ENCODE measurements around the gene OLFM3.

OLFM3 gene

GRCh38 chr1:101971304-101971703 is 25.4 kb downstream of the OLFM3 start:
- no peak for ATAC-seq (ENCODE audit: low read depth)
- Histone ChIP-seq H3K9me3 (ENCODE audit: severe bottlenecking) (no peaks in the 10 kb centered on the region), H3K27me3 (ENCODE audit: insufficient read depth, poor library complexity, severe bottlenecking) (peaks cover 9% of the 10 kb centered on the region), H3K4me1 (ENCODE audit: insufficient read depth, poor library complexity, severe bottlenecking) (no peaks in the 10 kb centered on the region), H3K4me3 (ENCODE audit: severe bottlenecking) (no peak overlapping the region), H3K36me3 (ENCODE audit: low read depth) (no peaks in the 10 kb centered on the region), H3K27ac (ENCODE audit: poor library complexity, severe bottlenecking) (no peak overlapping the region)
- peak; percentile 14 for TF ChIP-seq CTCF (IDR thresholded peaks at IDR 0.05; ENCODE audit: poor library complexity, severe bottlenecking)
- no peak for DNase-seq (ENCODE audit: low spot score)

- Histone ChIP-seq H3K4me1 (ENCODE audit: insufficient read depth, poor library complexity, severe bottlenecking) (no peaks in the 10 kb centered on the region), H3K9me3 (ENCODE audit: severe bottlenecking) (no peaks in the 10 kb centered on the region), H3K27ac (ENCODE audit: poor library complexity, severe bottlenecking) (no peak overlapping the region), H3K27me3 (ENCODE audit: insufficient read depth, poor library complexity, severe bottlenecking) (peaks cover 21% of the 10 kb centered on the region), H3K4me3 (ENCODE audit: severe bottlenecking) (no peak overlapping the region), H3K36me3 (ENCODE audit: low read depth) (no peaks in the 10 kb centered on the region)
- ATAC-seq (ENCODE audit: low read depth) (no peak), DNase-seq (ENCODE audit: low spot score) (no peak)
- no peak for TF ChIP-seq CTCF (IDR thresholded peaks at IDR 0.05; ENCODE audit: poor library complexity, severe bottlenecking)
These were observed 28.9 kb downstream of the OLFM3 start for GRCh38 chr1:101967871-101968270.

- Histone ChIP-seq H3K36me3 (ENCODE audit: low read depth) (no peaks in the 10 kb centered on the region), H3K4me1 (ENCODE audit: insufficient read depth, poor library complexity, severe bottlenecking) (no peaks in the 10 kb centered on the region), H3K27ac (ENCODE audit: poor library complexity, severe bottlenecking) (no peak overlapping the region), H3K4me3 (ENCODE audit: severe bottlenecking) (no peak overlapping the region), H3K9me3 (ENCODE audit: severe bottlenecking) (no peaks in the 10 kb centered on the region), H3K27me3 (ENCODE audit: insufficient read depth, poor library complexity, severe bottlenecking) (peaks cover 26% of the 10 kb centered on the region)
- no peak for TF ChIP-seq CTCF (IDR thresholded peaks at IDR 0.05; ENCODE audit: poor library complexity, severe bottlenecking)
- DNase-seq (ENCODE audit: low spot score) (no peak), ATAC-seq (ENCODE audit: low read depth) (no peak)
These were observed 31.4 kb downstream of the OLFM3 start for GRCh38 chr1:101965341-101965740.

- ATAC-seq (ENCODE audit: low read depth) (no peak), DNase-seq (ENCODE audit: low spot score) (no peak)
- Histone ChIP-seq H3K27me3 (ENCODE audit: insufficient read depth, poor library complexity, severe bottlenecking) (peaks cover 27% of the 10 kb centered on the region), H3K27ac (ENCODE audit: poor library complexity, severe bottlenecking) (no peak overlapping the region), H3K36me3 (ENCODE audit: low read depth) (no peaks in the 10 kb centered on the region), H3K4me3 (ENCODE audit: severe bottlenecking) (no peak overlapping the region), H3K4me1 (ENCODE audit: insufficient read depth, poor library complexity, severe bottlenecking) (no peaks in the 10 kb centered on the region), H3K9me3 (ENCODE audit: severe bottlenecking) (no peaks in the 10 kb centered on the region)
- no peak for TF ChIP-seq CTCF (IDR thresholded peaks at IDR 0.05; ENCODE audit: poor library complexity, severe bottlenecking)
These were observed 32.0 kb downstream of the OLFM3 start for GRCh38 chr1:101964708-101965107.

GRCh38 chr1:101960142-101960541 is 36.6 kb downstream of the OLFM3 start:
- H3K36me3 ChIP-seq (ENCODE audit: low read depth): no peaks in the 10 kb centered on the region
- DNase-seq (ENCODE audit: low spot score): no peak
- H3K4me1 ChIP-seq (ENCODE audit: insufficient read depth, poor library complexity, severe bottlenecking): no peaks in the 10 kb centered on the region
- TF ChIP-seq CTCF (IDR thresholded peaks at IDR 0.05; ENCODE audit: poor library complexity, severe bottlenecking): no peak
- peaks cover 28% of the 10 kb centered on the region for H3K27me3 ChIP-seq (ENCODE audit: insufficient read depth, poor library complexity, severe bottlenecking)
- no peak overlapping the region for H3K27ac ChIP-seq (ENCODE audit: poor library complexity, severe bottlenecking)
- ATAC-seq (ENCODE audit: low read depth): no peak
- H3K9me3 ChIP-seq (ENCODE audit: severe bottlenecking): no peaks in the 10 kb centered on the region
- H3K4me3 ChIP-seq (ENCODE audit: severe bottlenecking): no peak overlapping the region
